H1 (cell line): Measurements from ENCODE around the gene G6PC3. TPM values are rescaled to one million over a fixed set of nuclear protein-coding genes. Genes with fewer than 3 reads are reported as not detected.

Experiments
- CTCF ChIA-PET: fragments of 300-600 bp; sonication (Branson Sonifier 250); formaldehyde crosslinking; loops from one replicate; lab custom pipeline; 2021; ENCODE audit not compliant: partially characterized antibody; lab: Charles Lee
- POLR2A ChIA-PET: fragments of 300-600 bp; sonication (Branson Sonifier 250); formaldehyde crosslinking; loops from one replicate; lab custom pipeline; 2021; ENCODE audit warnings: inconsistent platforms; ENCODE audit not compliant: partially characterized antibody; lab: Charles Lee
- DNase-seq, 2 experiments: peaks; one replicate each; pipeline versions ENCODE4 v3.0.0 to v3.0.0-alpha.2; 2010 to 2022; ENCODE audit warnings: low spot score in 2 of 2, low read depth in 1 of 2, mixed read lengths in 1 of 2
- FAIRE-seq: peaks from 2 replicates; lab custom pipeline; 2011; peaks lifted over from hg19 to GRCh38; lab: Jason Lieb, UNC
- H2AFZ ChIP-seq: 2 replicates; pipeline ENCODE4 v1.8.1; 2012; ENCODE audit warnings: low read length, inconsistent platforms
- H2AK5ac ChIP-seq: 2 replicates; pipeline ENCODE4 v1.6.1; 2013; ENCODE audit warnings: low read depth, low read length
- H2BK120ac ChIP-seq: replicated peaks from 2 replicates; pipeline ENCODE3; 2013; ENCODE audit warnings: low read depth, low read length, inconsistent platforms
- H2BK12ac ChIP-seq: 2 replicates; pipeline ENCODE4 v1.6.1; 2013; ENCODE audit warnings: low read depth, low read length
- H2BK15ac ChIP-seq: 2 replicates; pipeline ENCODE4 v1.6.1; 2013; ENCODE audit warnings: low read length
- H2BK20ac ChIP-seq: 2 replicates; pipeline ENCODE4 v1.6.1; 2013; ENCODE audit warnings: low read length
- H2BK5ac ChIP-seq: 2 replicates; pipeline ENCODE4 v1.6.1; 2013; ENCODE audit warnings: low read depth, low read length
- H3K14ac ChIP-seq: 2 replicates; pipeline ENCODE4 v1.6.1; 2013; ENCODE audit warnings: inconsistent platforms; ENCODE audit not compliant: insufficient read length
- H3K18ac ChIP-seq: 2 replicates; pipeline ENCODE4 v1.6.1; 2013; ENCODE audit warnings: low read length; ENCODE audit errors: extremely low read depth
- H3K23ac ChIP-seq: 2 replicates; pipeline ENCODE4 v1.6.1; 2013; ENCODE audit warnings: inconsistent platforms; ENCODE audit not compliant: insufficient read length
- H3K23me2 ChIP-seq: 2 replicates; pipeline ENCODE4 v1.6.1; 2013; ENCODE audit warnings: low read depth, low read length
- H3K27ac ChIP-seq: 2 replicates; pipeline ENCODE4 v1.6.1; 2011; ENCODE audit warnings: low read depth, low read length, inconsistent platforms
- H3K27me3 ChIP-seq, 4 experiments: replicated peaks in 1 of 4; 1 replicate in 1 of 4; 2 replicates in 3 of 4; pipeline versions ENCODE4 v1.6.1 to v1.8.1; 2011 to 2013; ENCODE audit warnings: low read length in 3 of 4, mild to moderate bottlenecking in 3 of 4, inconsistent platforms in 2 of 4, mixed read lengths in 2 of 4, moderate library complexity in 1 of 4; ENCODE audit not compliant: control insufficient read depth in 3 of 4, insufficient read depth in 3 of 4; ENCODE audit errors: extremely low read depth in 1 of 4
- H3K36me3 ChIP-seq, 4 experiments: 2 replicates each; pipeline versions ENCODE4 v1.6.1 to v1.8.1; 2011 to 2013; ENCODE audit warnings: mild to moderate bottlenecking in 4 of 4, low read length in 3 of 4, moderate library complexity in 2 of 4, control low read depth in 1 of 4, inconsistent platforms in 1 of 4; ENCODE audit not compliant: insufficient read depth in 4 of 4, control insufficient read depth in 2 of 4
- H3K4ac ChIP-seq: replicated peaks from 2 replicates; pipeline ENCODE3; 2013; ENCODE audit warnings: low read length, low read depth, mixed read lengths, inconsistent platforms; ENCODE audit not compliant: insufficient read length
- H3K4me1 ChIP-seq, 4 experiments: replicated peaks in 1 of 4; 1 replicate in 1 of 4; 2 replicates in 3 of 4; pipeline versions ENCODE4 v1.6.1 to v1.8.1; 2011 to 2013; ENCODE audit warnings: low read length in 3 of 4, inconsistent platforms in 2 of 4, mixed read lengths in 1 of 4; ENCODE audit not compliant: insufficient read depth in 4 of 4, control insufficient read depth in 3 of 4
- H3K4me2 ChIP-seq, 2 experiments: 2 replicates each; pipeline versions ENCODE4 v1.6.1 to v1.8.1; 2011 to 2013; ENCODE audit warnings: low read depth in 2 of 2, low read length in 2 of 2, control low read depth in 1 of 2, inconsistent platforms in 1 of 2, mild to moderate bottlenecking in 1 of 2; ENCODE audit not compliant: insufficient read depth in 1 of 2
- H3K4me3 ChIP-seq, 4 experiments: fragments of 200-600, 300-600 bp in 1 of 4; sonication (generic), shearing (Covaris generic), sonication (Bioruptor Twin) in 1 of 4; 2 replicates each; pipeline versions ENCODE4 v1.5.1 to v1.8.1; 2011 to 2016; ENCODE audit warnings: low read length in 4 of 4, low read depth in 3 of 4, control low read depth in 2 of 4, inconsistent platforms in 2 of 4, mild to moderate bottlenecking in 2 of 4, mixed read lengths in 1 of 4, moderate library complexity in 1 of 4; ENCODE audit not compliant: insufficient read depth in 2 of 4; ENCODE audit errors: extremely low read depth in 1 of 4
- H3K56ac ChIP-seq: replicated peaks from 2 replicates; pipeline ENCODE3; 2013; ENCODE audit warnings: low read depth, mild to moderate bottlenecking, mixed read lengths, low read length, inconsistent platforms; ENCODE audit not compliant: insufficient read length
- H3K79me1 ChIP-seq: 2 replicates; pipeline ENCODE4 v1.6.1; 2013; ENCODE audit warnings: low read depth, low read length, control low read depth
- H3K79me2 ChIP-seq, 2 experiments: 2 replicates each; pipeline versions ENCODE4 v1.6.1 to v1.8.1; 2012 to 2013; ENCODE audit warnings: low read length in 2 of 2, mild to moderate bottlenecking in 2 of 2, inconsistent platforms in 1 of 2; ENCODE audit not compliant: insufficient read depth in 2 of 2, control insufficient read depth in 1 of 2
- H3K9ac ChIP-seq, 4 experiments: replicated peaks in 1 of 4; 1 replicate in 1 of 4; 2 replicates in 3 of 4; pipeline versions ENCODE4 v1.6.1 to v1.8.1; 2011 to 2013; ENCODE audit warnings: low read depth in 3 of 4, low read length in 3 of 4, control low read depth in 2 of 4, mild to moderate bottlenecking in 2 of 4, moderate library complexity in 2 of 4, inconsistent platforms in 1 of 4; ENCODE audit errors: extremely low read depth in 1 of 4
- H3K9me3 ChIP-seq, 2 experiments: 2 replicates each; pipeline versions ENCODE4 v1.6.1 to v1.8.1; 2012 to 2013; ENCODE audit warnings: mild to moderate bottlenecking in 2 of 2, moderate library complexity in 2 of 2, control low read depth in 1 of 2, inconsistent platforms in 1 of 2, low read depth in 1 of 2, low read length in 1 of 2, mixed read lengths in 1 of 2; ENCODE audit not compliant: insufficient read depth in 2 of 2
- H4K20me1 ChIP-seq, 2 experiments: replicated peaks in 1 of 2; 2 replicates each; pipeline versions ENCODE3 to v1.8.1; 2011 to 2013; ENCODE audit warnings: inconsistent platforms in 2 of 2, low read length in 2 of 2, mild to moderate bottlenecking in 1 of 2; ENCODE audit not compliant: insufficient read depth in 2 of 2, control insufficient read depth in 1 of 2
- H4K5ac ChIP-seq: 2 replicates; pipeline ENCODE4 v1.6.1; 2013; ENCODE audit warnings: low read length, low read depth, mixed read lengths, inconsistent platforms; ENCODE audit not compliant: insufficient read length
- H4K8ac ChIP-seq: 2 replicates; pipeline ENCODE4 v1.8.0; 2013; ENCODE audit warnings: mild to moderate bottlenecking, moderate library complexity, low read length, inconsistent platforms; ENCODE audit not compliant: insufficient read depth; ENCODE audit errors: extremely low read depth
- H4K91ac ChIP-seq: replicated peaks from 2 replicates; pipeline ENCODE3; 2013; ENCODE audit warnings: low read length, mixed read lengths, inconsistent platforms; ENCODE audit not compliant: insufficient read length
- TCF12 ChIP-seq: IDR thresholded peaks from 2 replicates; pipeline ENCODE4 v1.6.1; 2011; ENCODE audit warnings: low read depth, mild to moderate bottlenecking, low read length
- WGBS, 2 experiments: shearing (Covaris generic) in 1 of 2; methylation state at CpG; one replicate each; pipeline versions ENCODE4 v1.1.6 to v1.1.7; 2013 to 2015; ENCODE audit warnings: low lambda C conversion rate in 2 of 2, mixed read lengths in 2 of 2, inconsistent platforms in 1 of 2, low coverage in 1 of 2, missing lambda C conversion rate in 1 of 2; ENCODE audit not compliant: insufficient replicate concordance in 2 of 2, insufficient coverage in 1 of 2, insufficient read length in 1 of 2; ENCODE audit errors: extremely low coverage in 1 of 2, missing lambda C conversion rate in 1 of 2; 5-methylcytosine and 5-hydroxymethylcytosine counted together
- polyA plus RNA-seq, 7 experiments: library from polyadenylated mRNA; depleted of rRNA in 3 of 7; stranded (reverse) in 5 of 7; unstranded in 2 of 7; fragments of >200 nt in 5 of 7; fragments of 200-250 nt in 2 of 7; gene quantifications; 1 replicate in 5 of 7; 2 replicates in 1 of 7; 4 replicates in 1 of 7; pipeline versions ENCODE4 v1.2.1 to v1.2.3, GENCODE V29; 2011 to 2013; ENCODE audit warnings: missing spikeins in 2 of 7, mixed read lengths in 2 of 7
- total RNA-seq: library from RNA; stranded (reverse); fragmentation: NEBNext Ultra II Directional; extraction: Animal tissue kit (Norgen Biotek cat#: 25700); gene quantifications from 2 replicates; pipeline ENCODE4 v1.2.1, GENCODE V29; 2021

The G6PC3 gene
- total and polyA plus RNA-seq, 2 of the 8 experiments (the other 6 are each of a cell fraction or from before 2014, with no cell fraction given): 104 to 343 TPM

DNA sequence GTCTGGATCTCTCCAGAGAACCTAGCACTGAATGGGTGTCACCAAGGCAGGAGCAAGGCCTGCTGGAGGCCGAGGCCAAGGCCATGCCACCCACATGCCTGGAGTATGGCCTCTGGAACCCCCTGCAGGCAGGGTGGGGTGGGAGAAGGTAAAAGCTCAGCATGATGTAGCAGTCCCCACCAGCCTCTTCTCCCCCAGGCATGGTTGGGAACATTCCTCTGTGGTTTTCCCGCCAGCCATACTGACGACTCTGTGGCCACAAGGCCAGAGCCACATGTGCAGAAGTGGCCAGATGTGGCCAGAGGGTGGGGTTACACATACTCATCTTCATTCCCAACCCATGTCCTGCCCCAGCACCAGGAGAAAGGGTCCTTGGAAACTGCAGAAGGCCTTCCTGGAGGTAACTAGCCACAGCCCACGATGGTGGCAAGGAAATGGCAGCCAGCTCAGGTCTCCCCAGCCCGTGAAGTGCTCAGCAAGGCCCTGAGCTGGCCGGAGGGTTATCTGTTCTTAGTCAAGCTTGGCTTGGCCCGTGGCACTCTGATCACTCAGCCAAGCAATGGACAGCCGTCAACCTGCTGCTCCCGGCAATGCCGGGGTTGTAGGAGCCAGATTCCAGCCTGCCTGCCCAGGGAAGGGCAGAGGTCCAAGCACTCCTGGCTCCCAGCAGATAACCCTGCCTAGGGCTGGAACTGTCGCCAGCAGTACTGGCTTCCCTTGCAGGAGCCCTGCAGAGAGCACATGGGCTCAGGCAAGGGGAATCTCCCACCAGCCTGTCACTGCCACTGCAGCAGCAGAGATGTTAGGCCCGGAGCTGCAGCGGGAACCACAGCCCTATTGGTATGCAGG is 26.8 kb downstream of the G6PC3 start:
- Histone ChIP-seq H4K5ac (no peak overlapping the region), H2BK20ac (peak overlapping the region; percentile 48; the same call in 1 of the 2 replicates), H2AFZ (no peak overlapping the region), H3K4ac (peak overlapping the region; percentile 3), H3K23ac (no peak overlapping the region), H3K4me3 (no peak overlapping the region), H4K91ac (peak overlapping the region; percentile 79), H2AK5ac (peak overlapping the region; percentile 86), H2BK15ac (peak overlapping the region; percentile 55; the same call in 1 of the 2 replicates), H3K18ac (peak overlapping the region; percentile 32; the same call in 1 of the 2 replicates), H3K36me3 (peaks cover 2 to 4% (median 3%) of the 10 kb centered on the region in 4 experiments; a peak in 4 of 8 replicates), H3K56ac (no peak overlapping the region), H3K27ac (peak overlapping the region; percentile 52; the same call in 1 of the 2 replicates), H3K9ac (no peak overlapping the region), H3K79me1 (peaks cover 6% of the 10 kb centered on the region; the same call in 1 of the 2 replicates), H3K79me2 (peaks cover 0 to 6% of the 10 kb centered on the region in 2 experiments; a peak in 1 of 4 replicates), H3K27me3 (no peaks in the 10 kb centered on the region), H3K14ac (no peak overlapping the region), H3K4me1 (peaks cover 1 to 11% (median 8%) of the 10 kb centered on the region in 4 experiments), H3K9me3 (no peaks in the 10 kb centered on the region), H2BK5ac (peak overlapping the region; percentile 76; the same call in 1 of the 2 replicates), H4K20me1 (no peaks in the 10 kb centered on the region), H3K23me2 (peaks cover 2% of the 10 kb centered on the region), H3K4me2 (no peak overlapping the region), H2BK120ac (no peak overlapping the region), H2BK12ac (peak overlapping the region; percentile 94; the same call in 1 of the 2 replicates), H4K8ac (peak overlapping the region; percentile 48)
- DNase-seq (no peak), FAIRE-seq (no peak)
- POLR2A ChIA-PET: interaction anchor here (0.8 to 1.9 kb wide), 9 partner anchors 8 to 73 kb away, joined by 3 to 8 read pairs (median 3); partner anchors contain the start of genes ASB16 and LSM12
- CTCF ChIA-PET: interaction anchor here (1.0 to 34.4 kb wide), 6 partner anchors 11 to 43 kb away, joined by 3 to 638 read pairs (median 8); partner anchors contain the start of gene HDAC5
- WGBS, 2 experiments: 87% methylated on average over 13 of the region's 13 CpGs; no CpG with 5 or more reads in 1 of the 2 experiments
- no peak for TF ChIP-seq TCF12
